ENCODE measurements around the gene ERVK3-1. TPM values are rescaled to one million over a fixed set of nuclear protein-coding genes. Genes with fewer than 3 reads are reported as not detected.

The ERVK3-1 gene
- total RNA-seq, 2 donors from 2014 or later, result 40.1 to 54.5 TPM

DNA sequence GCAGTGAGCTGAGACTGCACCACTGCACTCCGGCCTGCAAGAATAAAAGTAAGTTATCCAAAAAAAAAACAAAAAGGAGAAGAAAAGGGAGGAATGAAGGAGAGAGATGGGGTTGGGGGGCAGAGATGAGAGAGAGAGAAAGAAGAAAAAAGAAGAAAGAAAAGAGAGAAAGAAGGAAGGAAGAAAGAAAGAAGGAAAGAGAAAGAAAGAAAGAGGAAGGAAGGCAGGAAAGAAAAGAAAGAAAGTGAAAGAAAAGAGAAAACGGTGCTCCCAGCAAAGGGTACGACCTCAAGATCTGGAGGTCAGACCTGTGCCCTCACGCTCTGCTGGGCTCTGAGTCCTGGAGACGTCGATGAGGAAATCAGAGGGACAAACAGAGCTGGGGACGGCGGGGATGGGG is 44.4 kb downstream of the ERVK3-1 start:
- TF ChIP-seq, protein P1, sequence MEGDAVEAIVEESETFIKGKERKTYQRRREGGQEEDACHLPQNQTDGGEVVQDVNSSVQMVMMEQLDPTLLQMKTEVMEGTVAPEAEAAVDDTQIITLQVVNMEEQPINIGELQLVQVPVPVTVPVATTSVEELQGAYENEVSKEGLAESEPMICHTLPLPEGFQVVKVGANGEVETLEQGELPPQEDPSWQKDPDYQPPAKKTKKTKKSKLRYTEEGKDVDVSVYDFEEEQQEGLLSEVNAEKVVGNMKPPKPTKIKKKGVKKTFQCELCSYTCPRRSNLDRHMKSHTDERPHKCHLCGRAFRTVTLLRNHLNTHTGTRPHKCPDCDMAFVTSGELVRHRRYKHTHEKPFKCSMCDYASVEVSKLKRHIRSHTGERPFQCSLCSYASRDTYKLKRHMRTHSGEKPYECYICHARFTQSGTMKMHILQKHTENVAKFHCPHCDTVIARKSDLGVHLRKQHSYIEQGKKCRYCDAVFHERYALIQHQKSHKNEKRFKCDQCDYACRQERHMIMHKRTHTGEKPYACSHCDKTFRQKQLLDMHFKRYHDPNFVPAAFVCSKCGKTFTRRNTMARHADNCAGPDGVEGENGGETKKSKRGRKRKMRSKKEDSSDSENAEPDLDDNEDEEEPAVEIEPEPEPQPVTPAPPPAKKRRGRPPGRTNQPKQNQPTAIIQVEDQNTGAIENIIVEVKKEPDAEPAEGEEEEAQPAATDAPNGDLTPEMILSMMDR (IDR thresholded peaks at IDR 0.05), result no peak
- no peak for TF ChIP-seq POLR2A (IDR thresholded peaks at IDR 0.05)
- no peak for TF ChIP-seq POLR2AphosphoS5 (IDR thresholded peaks at IDR 0.05)
- no peak overlapping the region for H3K27ac ChIP-seq
- 38% methylated on average over 8 of the region's 8 CpGs for WGBS
- H3K36me3 ChIP-seq, result no peaks in the 10 kb centered on the region
- H3K4me3 ChIP-seq, result no peak overlapping the region
- H3K4me1 ChIP-seq (replicated peaks), result no peaks in the 10 kb centered on the region
- peaks cover 3% of the 10 kb centered on the region for H3K27me3 ChIP-seq (replicated peaks; ENCODE audit: insufficient read depth)
- DNase-seq (ENCODE audit: low spot score), result no peak
- intact Hi-C loops (cut with DNase I), result no loop called here
- no peaks in the 10 kb centered on the region for H3K9me3 ChIP-seq

DNA sequence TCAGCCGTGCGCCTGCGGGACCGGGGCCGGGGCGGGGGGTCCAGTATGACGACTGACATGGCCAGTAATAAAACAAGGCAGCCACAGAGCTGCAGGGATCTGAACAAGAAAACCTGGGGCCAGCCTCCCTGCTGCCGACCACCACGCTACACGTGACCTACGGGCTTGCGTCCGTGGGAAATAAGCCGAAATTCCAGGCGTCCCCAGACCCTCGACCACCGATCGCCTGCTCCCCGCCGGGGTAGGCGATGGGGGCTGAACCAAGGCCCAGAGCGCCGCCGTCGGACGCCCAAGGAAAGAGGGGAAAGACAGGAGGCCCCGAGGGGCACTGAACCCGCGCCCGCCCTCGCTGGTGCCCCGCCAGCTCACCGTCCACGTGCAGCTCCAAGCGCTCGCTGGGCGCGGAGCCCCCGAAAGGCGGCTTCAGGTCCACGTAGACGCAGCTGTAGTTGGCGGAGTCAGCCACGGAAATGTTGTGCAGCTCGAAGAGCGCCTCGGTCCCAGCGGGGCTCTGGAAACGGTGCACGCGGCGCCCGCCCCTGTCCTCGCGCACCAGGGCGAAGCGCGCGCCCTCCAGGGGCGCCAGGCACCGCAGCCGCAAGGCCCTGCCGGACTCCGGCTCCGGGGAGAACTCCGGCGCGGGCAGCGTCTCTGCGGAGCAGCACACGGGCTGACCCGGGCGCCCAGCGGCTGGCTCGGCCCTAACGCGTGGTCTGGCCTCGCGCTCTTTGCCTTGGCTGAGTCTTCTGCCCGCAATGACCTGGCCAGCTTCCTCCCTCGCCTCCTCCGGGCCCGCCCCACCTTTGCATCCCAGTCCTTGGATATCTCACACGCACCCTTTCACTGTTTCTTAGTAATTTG is 45.1 kb downstream of the ERVK3-1 start:
- no peaks in the 10 kb centered on the region for H3K36me3 ChIP-seq
- no peak for DNase-seq (ENCODE audit: low spot score)
- no peak overlapping the region for H3K4me3 ChIP-seq
- peaks cover 3% of the 10 kb centered on the region for H3K27me3 ChIP-seq (replicated peaks; ENCODE audit: insufficient read depth)
- no peaks in the 10 kb centered on the region for H3K4me1 ChIP-seq (replicated peaks)
- 30% methylated on average over 68 of the region's 84 CpGs for WGBS
- H3K9me3 ChIP-seq, result no peaks in the 10 kb centered on the region
- intact Hi-C loops (cut with DNase I), result no loop called here
- TF ChIP-seq, protein P1 (IDR thresholded peaks at IDR 0.05), result no peak
- TF ChIP-seq POLR2AphosphoS5 (IDR thresholded peaks at IDR 0.05) (no peak), POLR2A (IDR thresholded peaks at IDR 0.05) (no peak)
- H3K27ac ChIP-seq, result no peak overlapping the region

DNA sequence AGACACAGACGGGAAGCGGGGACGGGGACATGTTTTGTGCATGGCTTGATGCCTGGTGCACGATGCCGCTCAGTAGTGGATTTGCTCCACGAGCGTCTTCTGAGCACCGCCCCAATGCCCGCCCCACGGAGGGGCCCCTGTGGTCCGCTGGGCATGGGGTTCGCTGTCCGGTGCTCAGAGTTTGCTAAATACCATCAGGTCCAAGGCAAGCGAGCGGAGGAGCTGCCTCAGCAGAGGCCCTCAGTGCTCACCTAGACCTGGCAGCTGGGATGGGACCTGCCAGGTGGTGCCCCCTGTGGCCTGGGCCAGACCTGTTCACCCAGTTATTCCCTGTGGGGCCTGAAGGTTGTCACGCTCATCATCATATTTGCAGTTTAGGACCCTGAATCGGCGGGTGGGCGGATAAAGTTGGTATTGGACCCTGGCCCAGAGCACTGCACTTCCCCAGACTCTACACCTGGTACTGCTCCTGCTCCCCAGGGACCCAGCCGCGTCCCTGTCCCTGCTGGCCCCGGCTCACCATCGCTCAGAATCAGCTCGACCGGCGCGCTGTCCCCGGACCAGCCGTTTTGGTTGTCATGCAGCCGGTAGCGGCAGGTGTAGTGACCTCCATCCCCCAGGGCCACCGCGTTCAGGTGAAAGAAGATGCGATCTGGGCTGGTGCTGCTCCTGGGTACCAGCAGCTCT is 45.8 kb downstream of the ERVK3-1 start:
- no peaks in the 10 kb centered on the region for H3K4me1 ChIP-seq (replicated peaks)
- TF ChIP-seq POLR2A (IDR thresholded peaks at IDR 0.05) (no peak), POLR2AphosphoS5 (IDR thresholded peaks at IDR 0.05) (no peak)
- TF ChIP-seq, protein P1 (IDR thresholded peaks at IDR 0.05), result no peak
- no peak overlapping the region for H3K4me3 ChIP-seq
- DNase-seq (ENCODE audit: low spot score), result no peak
- H3K27ac ChIP-seq, result no peak overlapping the region
- no peaks in the 10 kb centered on the region for H3K36me3 ChIP-seq
- no peaks in the 10 kb centered on the region for H3K9me3 ChIP-seq
- peaks cover 3% of the 10 kb centered on the region for H3K27me3 ChIP-seq (replicated peaks; ENCODE audit: insufficient read depth)
- 48% methylated on average over 34 of the region's 34 CpGs for WGBS
- intact Hi-C loops (cut with DNase I), result no loop called here

DNA sequence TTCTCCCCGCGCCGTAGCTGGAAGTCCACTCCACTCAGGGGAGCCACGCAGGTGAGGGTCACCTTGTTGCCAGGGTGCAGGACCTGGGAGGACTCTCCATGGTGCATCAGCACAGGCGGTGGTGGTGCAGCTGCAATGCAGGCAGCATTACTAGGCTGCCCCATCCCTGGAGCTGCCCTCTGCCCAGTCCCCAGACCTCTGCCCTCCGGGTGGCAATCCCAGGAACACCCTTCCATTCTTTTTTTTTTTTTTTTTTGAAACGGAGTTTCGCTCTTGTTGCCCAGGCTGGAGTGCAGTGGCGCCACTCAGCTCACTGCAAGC is 46.3 kb downstream of the ERVK3-1 start:
- DNase-seq (ENCODE audit: low spot score), result no peak
- H3K4me3 ChIP-seq, result no peak overlapping the region
- peaks cover 3% of the 10 kb centered on the region for H3K27me3 ChIP-seq (replicated peaks; ENCODE audit: insufficient read depth)
- 86% methylated on average over 9 of the region's 9 CpGs for WGBS
- intact Hi-C loops (cut with DNase I), result no loop called here
- no peaks in the 10 kb centered on the region for H3K4me1 ChIP-seq (replicated peaks)
- H3K9me3 ChIP-seq, result no peaks in the 10 kb centered on the region
- H3K36me3 ChIP-seq, result no peaks in the 10 kb centered on the region
- no peak overlapping the region for H3K27ac ChIP-seq
- TF ChIP-seq, protein P1 (IDR thresholded peaks at IDR 0.05), result no peak
- TF ChIP-seq POLR2A (IDR thresholded peaks at IDR 0.05), result no peak
- no peak for TF ChIP-seq POLR2AphosphoS5 (IDR thresholded peaks at IDR 0.05)

Measured in prostate gland (tissue), 2 donors.